ENCODE measurements around the gene GMCL2.
A peak's percentile ranks its signal among the peaks of the same experiment; 100 is the strongest.

The GMCL2 gene

DNA sequence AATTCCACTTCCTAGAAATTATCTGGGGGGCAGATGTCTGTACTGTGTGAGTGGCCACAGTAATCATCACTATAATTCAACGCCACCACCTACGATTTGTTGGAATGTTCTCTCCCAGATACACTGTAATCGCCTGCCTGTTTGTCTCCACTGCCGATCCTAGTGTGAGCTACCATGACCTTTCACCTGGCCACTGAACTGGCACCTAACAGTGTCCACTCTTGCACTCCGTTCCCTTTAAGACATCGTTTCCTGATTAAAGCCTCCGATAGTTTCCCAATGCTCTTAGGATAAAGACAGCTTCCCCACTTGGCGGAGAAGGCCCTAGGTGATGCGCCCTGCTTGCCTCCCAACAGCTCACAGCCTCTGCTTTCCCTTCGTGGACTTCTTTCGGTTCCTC, 41.4 kb upstream of the GMCL2 start:
- in situ Hi-C loops (cut with HindIII; ENCODE audit: low sequenced_read_pairs): no loop called here
- TF ChIP-seq, protein P1, sequence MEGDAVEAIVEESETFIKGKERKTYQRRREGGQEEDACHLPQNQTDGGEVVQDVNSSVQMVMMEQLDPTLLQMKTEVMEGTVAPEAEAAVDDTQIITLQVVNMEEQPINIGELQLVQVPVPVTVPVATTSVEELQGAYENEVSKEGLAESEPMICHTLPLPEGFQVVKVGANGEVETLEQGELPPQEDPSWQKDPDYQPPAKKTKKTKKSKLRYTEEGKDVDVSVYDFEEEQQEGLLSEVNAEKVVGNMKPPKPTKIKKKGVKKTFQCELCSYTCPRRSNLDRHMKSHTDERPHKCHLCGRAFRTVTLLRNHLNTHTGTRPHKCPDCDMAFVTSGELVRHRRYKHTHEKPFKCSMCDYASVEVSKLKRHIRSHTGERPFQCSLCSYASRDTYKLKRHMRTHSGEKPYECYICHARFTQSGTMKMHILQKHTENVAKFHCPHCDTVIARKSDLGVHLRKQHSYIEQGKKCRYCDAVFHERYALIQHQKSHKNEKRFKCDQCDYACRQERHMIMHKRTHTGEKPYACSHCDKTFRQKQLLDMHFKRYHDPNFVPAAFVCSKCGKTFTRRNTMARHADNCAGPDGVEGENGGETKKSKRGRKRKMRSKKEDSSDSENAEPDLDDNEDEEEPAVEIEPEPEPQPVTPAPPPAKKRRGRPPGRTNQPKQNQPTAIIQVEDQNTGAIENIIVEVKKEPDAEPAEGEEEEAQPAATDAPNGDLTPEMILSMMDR (IDR thresholded peaks at IDR 0.05; ENCODE audit: low read depth, low read length): no peak
- no peak for DNase-seq (ENCODE audit: low read depth, low spot score)
- H3K4me3 ChIP-seq (ENCODE audit: low read depth, low read length): no peak overlapping the region

DNA sequence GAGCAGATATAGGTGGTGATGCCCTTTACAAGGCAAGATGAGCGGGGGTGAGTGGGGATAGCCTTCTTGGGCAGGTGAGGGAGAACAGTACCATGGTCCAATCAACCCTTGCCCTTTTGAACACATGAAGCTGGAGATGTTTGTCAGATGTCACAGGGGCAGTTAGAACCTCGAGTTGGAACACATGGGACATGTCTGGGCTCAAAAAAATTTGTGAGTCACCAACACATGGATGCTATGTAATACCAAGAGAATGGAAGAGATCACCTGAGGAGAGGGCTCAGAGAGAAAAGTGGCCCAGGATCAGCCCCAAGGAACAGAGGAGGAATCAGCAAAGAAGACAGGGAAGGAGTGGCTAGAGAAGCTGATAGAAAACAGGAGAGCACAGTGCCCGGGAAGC, 40.8 kb upstream of the GMCL2 start:
- no peak overlapping the region for H3K4me3 ChIP-seq (ENCODE audit: low read depth, low read length)
- in situ Hi-C loops (cut with HindIII; ENCODE audit: low sequenced_read_pairs): no loop called here
- TF ChIP-seq, protein P1 (IDR thresholded peaks at IDR 0.05; ENCODE audit: low read depth, low read length): no peak
- DNase-seq (ENCODE audit: low read depth, low spot score): no peak

DNA sequence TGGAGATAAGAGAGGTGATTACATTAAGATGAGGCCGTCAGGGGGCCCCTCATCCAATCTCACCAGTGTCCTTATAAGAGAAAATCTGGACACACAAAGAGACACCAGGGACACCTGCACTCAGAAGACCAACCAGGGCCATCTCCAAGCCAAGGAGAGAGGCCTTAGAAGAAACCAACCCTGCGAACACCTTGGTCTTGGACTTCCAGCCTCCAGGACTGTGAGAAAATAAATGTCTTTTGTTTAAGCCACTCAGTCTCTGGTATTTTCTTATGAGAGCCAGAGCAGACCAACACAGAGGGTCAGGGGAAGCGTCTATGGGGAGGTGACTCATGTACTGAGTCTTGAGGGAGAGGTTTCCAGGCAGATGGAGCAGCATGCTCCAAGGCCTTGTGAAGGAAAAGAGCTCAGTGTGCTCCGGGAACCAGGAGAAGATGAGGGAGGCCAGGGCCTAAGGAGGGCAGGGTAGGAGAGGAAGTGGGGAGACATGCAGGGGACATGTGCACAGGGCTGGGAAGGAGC, 40.0 kb upstream of the GMCL2 start:
- TF ChIP-seq, protein P1 (IDR thresholded peaks at IDR 0.05; ENCODE audit: low read depth, low read length): no peak
- in situ Hi-C loops (cut with HindIII; ENCODE audit: low sequenced_read_pairs): no loop called here
- H3K4me3 ChIP-seq (ENCODE audit: low read depth, low read length): no peak overlapping the region
- DNase-seq (ENCODE audit: low read depth, low spot score): peak; percentile 59

DNA sequence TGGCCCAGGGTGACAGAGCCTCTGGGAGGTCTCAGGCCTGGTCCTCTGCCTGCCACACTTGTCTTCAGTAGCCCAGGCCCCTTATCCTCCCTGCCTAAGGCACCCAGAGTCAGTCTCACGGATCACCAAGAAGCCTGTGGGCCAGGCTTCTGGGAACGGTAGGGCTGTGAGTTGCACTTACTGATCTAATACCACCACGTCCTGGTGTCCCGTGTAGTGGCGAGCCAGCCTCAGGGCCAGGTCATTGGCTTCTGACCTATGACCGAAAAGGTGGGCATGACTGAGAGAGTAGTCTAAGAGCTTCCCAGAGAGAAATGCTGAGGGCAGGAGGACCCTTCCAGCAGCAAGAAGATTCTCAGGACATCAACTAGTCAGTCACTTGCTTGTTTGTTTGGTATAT, 38.0 kb upstream of the GMCL2 start:
- DNase-seq (ENCODE audit: low read depth, low spot score): no peak
- TF ChIP-seq, protein P1 (IDR thresholded peaks at IDR 0.05; ENCODE audit: low read depth, low read length): no peak
- in situ Hi-C loops (cut with HindIII; ENCODE audit: low sequenced_read_pairs): no loop called here
- H3K4me3 ChIP-seq (ENCODE audit: low read depth, low read length): no peak overlapping the region

DNA sequence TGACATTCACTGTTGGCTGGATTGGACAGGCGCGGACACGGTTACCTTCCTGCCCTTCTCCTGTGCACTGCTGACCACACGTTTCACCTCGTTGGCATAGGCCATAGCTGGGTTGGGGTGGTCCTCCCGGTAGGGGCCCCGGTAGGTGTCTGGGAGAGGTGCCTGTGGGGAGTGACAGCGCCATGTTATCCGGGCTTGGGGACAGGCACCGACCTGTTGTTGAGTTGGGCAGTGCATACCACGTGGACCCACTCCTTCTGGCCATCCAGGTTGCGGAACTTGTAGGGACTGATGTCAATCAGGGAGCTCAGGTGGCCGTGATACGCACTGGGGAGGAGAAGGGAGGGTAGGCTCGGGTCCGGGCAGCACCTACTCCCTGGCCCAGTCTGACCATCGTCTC, 37.2 kb upstream of the GMCL2 start:
- no peak overlapping the region for H3K4me3 ChIP-seq (ENCODE audit: low read depth, low read length)
- no peak for DNase-seq (ENCODE audit: low read depth, low spot score)
- TF ChIP-seq, protein P1 (IDR thresholded peaks at IDR 0.05; ENCODE audit: low read depth, low read length): no peak
- in situ Hi-C loops (cut with HindIII; ENCODE audit: low sequenced_read_pairs): no loop called here

DNA sequence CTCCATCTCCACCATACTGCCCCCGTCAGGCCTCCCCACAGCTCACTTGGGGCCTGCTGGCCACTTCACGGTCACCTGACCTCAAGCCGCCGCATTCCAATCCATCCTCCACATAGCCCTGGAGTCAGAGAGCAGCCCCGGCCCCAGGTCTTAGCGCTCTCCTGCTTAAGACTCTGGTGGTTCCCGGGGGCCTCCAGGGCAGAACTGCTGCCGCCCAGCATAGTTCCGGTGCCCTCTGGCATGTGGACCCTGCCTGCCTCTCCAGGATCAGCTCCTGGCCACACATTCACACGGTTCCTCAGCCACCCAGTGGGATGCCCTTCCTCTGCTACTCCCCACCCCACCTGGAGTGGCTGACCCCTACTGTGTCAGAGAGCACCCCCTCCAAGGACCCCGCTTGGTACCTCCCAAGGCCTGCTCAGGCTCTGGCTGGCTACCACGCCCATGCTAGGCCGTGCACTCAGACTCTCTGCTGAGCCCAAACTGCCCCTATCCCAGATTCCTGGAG, 36.7 kb upstream of the GMCL2 start:
- in situ Hi-C loops (cut with HindIII; ENCODE audit: low sequenced_read_pairs): no loop called here
- TF ChIP-seq, protein P1 (IDR thresholded peaks at IDR 0.05; ENCODE audit: low read depth, low read length): no peak
- H3K4me3 ChIP-seq (ENCODE audit: low read depth, low read length): no peak overlapping the region

More for the DNA sequence above, 36.7 kb upstream of the GMCL2 start:
- no peak for DNase-seq (ENCODE audit: low read depth, low spot score)

All from astrocyte of the spinal cord (primary cell).